ENCODE data around the gene IGHMBP2.

- TF ChIP-seq CTCF (IDR thresholded peaks at IDR 0.05; ENCODE audit: insufficient read depth, low read length, poor library complexity, severe bottlenecking) (no peak), EZH2phosphoT487 (conservative IDR thresholded peaks at IDR 0.05; ENCODE audit: low read length) (no peak)
These were observed 74.9 kb downstream of the IGHMBP2 start for GRCh38 chr11:68978626-68978930.

Measured in SU-DHL-6 (cell line).